ENCODE measurements around the gene TRIM38.
"Not testable (repeated sequence)": the region's sequence is repeated elsewhere in the genome, so short reads cannot be mapped to it uniquely, and the experiment has no call there.

The TRIM38 gene

DNA sequence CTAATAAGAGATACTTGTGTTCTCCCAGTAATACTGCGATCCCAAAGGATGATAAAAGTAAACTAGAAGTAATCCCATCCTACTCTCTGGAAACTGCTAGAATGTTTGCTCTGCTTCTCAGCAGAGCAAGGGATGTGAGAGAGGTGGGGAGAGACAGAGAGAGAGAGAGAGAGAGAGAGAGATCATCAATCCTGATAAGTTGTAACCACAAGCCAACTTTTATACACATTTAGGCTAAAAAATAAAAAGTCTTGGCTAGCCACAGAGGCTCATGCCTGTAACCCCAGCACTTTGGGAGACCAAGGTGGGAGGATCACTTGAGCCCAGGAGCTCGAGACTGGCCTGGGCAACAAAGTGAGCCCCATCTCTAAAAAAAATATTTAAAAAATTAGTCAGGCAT, 16.0 kb upstream of the TRIM38 start:
- in situ Hi-C loops (cut with MboI; ENCODE audit: low sequenced_read_pairs, unreplicated experiment): loop anchor here (25.0 kb wide), 1 partner anchor 684 kb away; no protein-coding TSS in a partner anchor
- DNase-seq (ENCODE audit: low spot score): no peak

DNA sequence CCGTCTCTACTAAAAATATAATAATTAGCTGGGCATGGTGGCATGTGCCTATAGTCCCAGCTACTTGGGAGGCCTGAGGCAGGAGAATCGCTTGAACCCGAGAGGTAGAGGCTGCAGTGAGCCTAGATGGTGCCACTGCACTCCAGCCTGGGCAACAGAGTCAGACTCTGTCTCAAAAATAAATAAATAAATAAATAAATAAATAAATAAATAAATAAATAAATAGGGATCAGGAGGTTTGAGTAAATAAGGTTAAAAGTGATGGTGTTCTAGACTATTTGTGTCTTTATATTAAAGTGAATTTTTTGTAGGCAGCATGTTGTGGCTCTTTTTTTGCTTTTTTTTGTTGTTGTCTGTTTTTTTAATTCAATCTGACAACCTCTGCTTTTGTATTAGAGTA, 15.1 kb upstream of the TRIM38 start:
- in situ Hi-C loops (cut with MboI; ENCODE audit: low sequenced_read_pairs, unreplicated experiment): loop anchor here (25.0 kb wide), 1 partner anchor 685 kb away; no protein-coding TSS in a partner anchor
- not testable (repeated sequence) for DNase-seq (ENCODE audit: low spot score)

More for the DNA sequence above, 16.0 kb upstream of the TRIM38 start:
- TF ChIP-seq, protein P1, sequence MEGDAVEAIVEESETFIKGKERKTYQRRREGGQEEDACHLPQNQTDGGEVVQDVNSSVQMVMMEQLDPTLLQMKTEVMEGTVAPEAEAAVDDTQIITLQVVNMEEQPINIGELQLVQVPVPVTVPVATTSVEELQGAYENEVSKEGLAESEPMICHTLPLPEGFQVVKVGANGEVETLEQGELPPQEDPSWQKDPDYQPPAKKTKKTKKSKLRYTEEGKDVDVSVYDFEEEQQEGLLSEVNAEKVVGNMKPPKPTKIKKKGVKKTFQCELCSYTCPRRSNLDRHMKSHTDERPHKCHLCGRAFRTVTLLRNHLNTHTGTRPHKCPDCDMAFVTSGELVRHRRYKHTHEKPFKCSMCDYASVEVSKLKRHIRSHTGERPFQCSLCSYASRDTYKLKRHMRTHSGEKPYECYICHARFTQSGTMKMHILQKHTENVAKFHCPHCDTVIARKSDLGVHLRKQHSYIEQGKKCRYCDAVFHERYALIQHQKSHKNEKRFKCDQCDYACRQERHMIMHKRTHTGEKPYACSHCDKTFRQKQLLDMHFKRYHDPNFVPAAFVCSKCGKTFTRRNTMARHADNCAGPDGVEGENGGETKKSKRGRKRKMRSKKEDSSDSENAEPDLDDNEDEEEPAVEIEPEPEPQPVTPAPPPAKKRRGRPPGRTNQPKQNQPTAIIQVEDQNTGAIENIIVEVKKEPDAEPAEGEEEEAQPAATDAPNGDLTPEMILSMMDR (IDR thresholded peaks at IDR 0.05; ENCODE audit: borderline replicate concordance, control extremely low read depth, extremely low read depth, insufficient read depth, missing control alignments): no peak

DNA sequence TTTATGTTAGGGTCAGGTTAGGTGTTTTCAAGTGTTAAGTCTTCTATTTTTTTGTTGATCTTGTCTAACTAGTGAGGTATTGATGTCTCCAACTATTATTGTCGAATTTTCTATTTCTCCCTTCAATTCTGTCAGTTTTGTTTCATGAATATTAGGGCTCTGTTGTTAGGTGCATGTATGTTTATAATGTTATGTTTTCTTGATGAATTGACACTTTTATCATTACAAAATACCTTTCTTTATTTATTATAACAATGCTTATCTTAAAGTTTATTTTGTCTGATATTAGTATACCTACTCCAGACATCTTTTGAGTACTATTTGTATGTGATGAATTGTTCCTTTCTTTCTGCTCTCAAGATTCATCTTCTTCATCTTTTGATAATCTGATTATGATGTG, 12.9 kb upstream of the TRIM38 start:
- in situ Hi-C loops (cut with MboI; ENCODE audit: low sequenced_read_pairs, unreplicated experiment): loop anchor here (25.0 kb wide), 1 partner anchor 687 kb away; no protein-coding TSS in a partner anchor
- TF ChIP-seq, protein P1 (IDR thresholded peaks at IDR 0.05; ENCODE audit: borderline replicate concordance, control extremely low read depth, extremely low read depth, insufficient read depth, missing control alignments): no peak
- no peak for DNase-seq (ENCODE audit: low spot score)

DNA sequence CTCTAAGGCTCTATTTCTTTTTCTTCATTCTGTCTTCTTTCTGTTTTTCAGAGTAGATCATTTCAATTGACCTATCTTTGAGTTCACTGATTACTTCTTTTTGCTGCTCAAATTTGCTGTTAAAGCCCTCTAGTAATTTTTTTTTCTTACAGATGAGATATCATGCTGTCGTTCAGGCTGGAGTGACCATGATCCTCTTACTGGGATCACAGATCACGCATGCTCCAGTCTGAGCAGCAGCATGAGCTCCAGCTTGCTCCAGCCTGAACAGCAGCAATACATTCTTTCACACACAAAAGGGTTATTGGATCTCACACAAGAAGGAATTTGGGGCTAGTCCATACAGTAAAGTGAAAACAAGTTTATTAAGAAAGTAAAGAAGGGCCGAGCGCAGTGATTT, 12.3 kb upstream of the TRIM38 start:
- in situ Hi-C loops (cut with MboI; ENCODE audit: low sequenced_read_pairs, unreplicated experiment): no loop called here
- DNase-seq (ENCODE audit: low spot score): no peak
- TF ChIP-seq, protein P1 (IDR thresholded peaks at IDR 0.05; ENCODE audit: borderline replicate concordance, control extremely low read depth, extremely low read depth, insufficient read depth, missing control alignments): no peak

DNA sequence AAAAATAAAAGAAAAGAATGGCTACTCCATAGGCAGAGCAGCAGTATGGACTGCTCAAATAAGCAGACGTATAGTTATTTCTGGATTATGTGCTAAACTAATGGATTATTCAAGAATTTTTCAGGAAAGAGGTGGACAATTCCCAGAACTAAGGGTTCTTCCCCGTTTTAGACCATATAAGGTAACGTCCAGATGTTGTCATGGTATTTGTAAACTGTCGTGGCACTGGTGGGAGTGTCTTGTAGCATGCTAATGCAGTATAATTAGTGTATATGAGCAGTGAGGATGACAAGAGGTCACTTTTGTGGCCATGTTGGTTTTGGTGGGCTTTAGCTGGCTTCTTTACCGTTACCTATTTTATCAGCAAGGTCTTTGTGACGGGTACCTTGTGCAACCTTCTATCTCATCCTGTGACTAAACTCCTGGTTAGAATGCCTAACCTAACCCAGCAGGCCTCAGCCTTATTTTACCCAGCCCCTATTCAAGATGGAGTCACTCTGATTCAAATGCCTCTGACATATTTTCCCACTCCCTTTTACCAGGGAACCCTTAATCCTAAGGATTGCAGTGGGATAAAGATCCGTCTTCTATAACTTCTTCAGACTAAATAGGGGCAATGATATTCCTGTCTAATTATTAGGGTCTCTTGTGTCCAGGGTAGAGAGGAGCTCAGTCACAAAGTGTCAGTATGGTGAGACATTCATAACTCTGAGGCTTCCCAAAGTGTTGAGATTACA, 11.1 kb upstream of the TRIM38 start:
- TF ChIP-seq, protein P1 (IDR thresholded peaks at IDR 0.05; ENCODE audit: borderline replicate concordance, control extremely low read depth, extremely low read depth, insufficient read depth, missing control alignments): no peak
- in situ Hi-C loops (cut with MboI; ENCODE audit: low sequenced_read_pairs, unreplicated experiment): no loop called here
- DNase-seq (ENCODE audit: low spot score): no peak

DNA sequence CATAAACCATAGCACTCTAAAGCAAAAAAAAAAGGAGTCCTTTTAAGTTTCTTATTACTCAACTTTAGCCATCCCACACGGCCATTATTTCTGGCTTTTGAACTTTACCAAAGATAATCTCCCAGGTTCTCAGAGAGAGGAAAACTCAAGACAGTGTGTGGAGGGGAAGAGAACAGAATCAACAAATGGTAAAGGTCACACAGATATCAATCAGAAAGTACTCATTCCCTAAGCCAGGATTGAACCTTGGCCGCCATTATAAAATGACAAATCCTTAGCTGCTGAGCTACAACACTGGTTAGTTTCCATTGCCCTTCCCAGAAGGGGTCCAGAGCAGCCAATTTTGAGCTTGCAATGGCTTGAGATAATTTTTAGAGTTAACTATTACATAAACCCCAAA, 10.1 kb upstream of the TRIM38 start:
- TF ChIP-seq, protein P1 (IDR thresholded peaks at IDR 0.05; ENCODE audit: borderline replicate concordance, control extremely low read depth, extremely low read depth, insufficient read depth, missing control alignments): no peak
- no peak for DNase-seq (ENCODE audit: low spot score)
- in situ Hi-C loops (cut with MboI; ENCODE audit: low sequenced_read_pairs, unreplicated experiment): no loop called here

DNA sequence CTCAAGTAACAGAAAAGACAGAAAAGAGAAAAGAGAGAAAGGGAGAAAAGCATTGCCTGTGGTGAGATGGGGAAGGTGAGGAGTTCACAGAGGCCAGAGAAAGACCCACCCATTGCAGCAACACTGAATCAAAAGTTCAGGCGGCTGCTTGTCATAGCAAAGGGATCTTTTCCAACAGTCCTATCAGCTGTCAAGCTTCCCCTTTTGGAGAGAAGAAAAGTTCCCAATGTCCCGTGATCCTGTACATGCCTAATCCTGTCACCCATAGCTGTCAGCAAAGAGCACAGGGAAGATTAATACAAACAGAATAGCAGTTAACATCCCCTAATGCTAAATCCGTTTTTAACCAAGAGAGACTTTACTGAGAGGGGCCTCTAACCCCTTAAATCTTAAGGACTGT, 8.9 kb upstream of the TRIM38 start:
- TF ChIP-seq, protein P1 (IDR thresholded peaks at IDR 0.05; ENCODE audit: borderline replicate concordance, control extremely low read depth, extremely low read depth, insufficient read depth, missing control alignments): no peak
- in situ Hi-C loops (cut with MboI; ENCODE audit: low sequenced_read_pairs, unreplicated experiment): no loop called here

More for the DNA sequence above, 8.9 kb upstream of the TRIM38 start:
- DNase-seq (ENCODE audit: low spot score): no peak
